Measurements from ENCODE around the gene THRB. TPM values are rescaled to one million over a fixed set of nuclear protein-coding genes. Genes with fewer than 3 reads are reported as not detected.

The THRB gene
- total RNA-seq, 1 donor from 2014 or later = 0.56 TPM

- H3K4me1 Mint-ChIP-seq (ENCODE audit: low read depth, unreplicated experiment) = no peaks in the 10 kb centered on the region
- H3K36me3 Mint-ChIP-seq (ENCODE audit: unreplicated experiment) = no peaks in the 10 kb centered on the region
- no peak overlapping the region for H3K4me3 Mint-ChIP-seq (ENCODE audit: unreplicated experiment)
- no peaks in the 10 kb centered on the region for H3K9me3 Mint-ChIP-seq (ENCODE audit: unreplicated experiment)
- no peak for DNase-seq
- TF ChIP-seq CTCF (IDR thresholded peaks at IDR 0.05; ENCODE audit: partially characterized antibody, unreplicated experiment) = peak; percentile 29
- no peaks in the 10 kb centered on the region for H3K27me3 Mint-ChIP-seq (ENCODE audit: unreplicated experiment)
- no peak overlapping the region for H3K27ac Mint-ChIP-seq (ENCODE audit: unreplicated experiment)
Measured at GRCh38 chr3:24069045-24069444, 425.6 kb downstream of the THRB start.

GRCh38 chr3:24067483-24067882 lies 427.2 kb downstream of the THRB start:
- Mint-ChIP-seq H3K27me3 (ENCODE audit: unreplicated experiment) (no peaks in the 10 kb centered on the region), H3K36me3 (ENCODE audit: unreplicated experiment) (no peaks in the 10 kb centered on the region), H3K27ac (ENCODE audit: unreplicated experiment) (no peak overlapping the region), H3K4me3 (ENCODE audit: unreplicated experiment) (no peak overlapping the region), H3K9me3 (ENCODE audit: unreplicated experiment) (no peaks in the 10 kb centered on the region), H3K4me1 (ENCODE audit: low read depth, unreplicated experiment) (no peaks in the 10 kb centered on the region)
- no peak for TF ChIP-seq CTCF (IDR thresholded peaks at IDR 0.05; ENCODE audit: partially characterized antibody, unreplicated experiment)
- DNase-seq = no peak

Small RNA genes within 50 kb of the gene (microRNA-seq; reads per million reads assigned to microRNA genes)
- not detected for gene MIR4792 (ENCODE audit: unreplicated experiment)

All from glutamatergic neuron (in vitro differentiated cells).